ENCODE data around the gene CD9.

The CD9 gene

DNA sequence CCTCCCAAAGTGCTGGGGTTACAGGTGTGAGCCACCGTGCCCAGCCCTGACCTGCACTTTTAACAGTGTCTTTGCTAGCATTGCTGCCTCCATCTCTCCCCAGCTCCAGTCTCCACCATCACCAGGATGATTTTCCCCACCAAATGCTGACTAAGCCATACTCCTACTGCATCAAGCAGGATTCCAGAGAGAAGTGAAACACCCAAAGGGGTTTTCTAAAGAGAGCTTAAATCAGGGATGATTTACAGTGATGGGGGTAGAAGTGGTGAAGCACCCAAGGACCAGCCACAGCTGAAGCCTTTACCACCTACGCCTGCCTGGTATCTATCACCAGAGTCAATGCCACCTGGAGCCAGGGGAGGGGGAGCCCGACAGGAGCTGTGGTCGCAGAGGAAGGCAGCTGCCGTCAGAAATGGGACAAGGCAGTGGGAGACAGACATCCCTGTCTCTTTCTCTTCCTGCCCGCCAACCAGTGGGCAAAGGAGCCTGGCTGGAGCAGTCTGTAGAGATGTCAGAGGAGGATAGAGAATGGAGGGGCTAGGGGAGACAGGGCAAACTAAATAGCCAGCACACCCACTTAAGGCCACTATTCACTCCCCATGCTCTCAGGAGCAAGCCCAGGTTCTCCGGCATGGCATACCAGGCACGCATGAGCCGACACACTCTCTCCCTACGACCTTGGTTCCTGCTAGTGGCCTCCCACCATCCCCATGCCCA, 22.4 kb upstream of the CD9 start:
- ChIA-PET POLR2A (no interaction called here), CTCF (no interaction called here)
- TF ChIP-seq L3MBTL2 (conservative IDR thresholded peaks at IDR 0.05) (no peak), FOXA1 (IDR thresholded peaks at IDR 0.05) (no peak), ELF4 (IDR thresholded peaks at IDR 0.05) (no peak), ARNT (IDR thresholded peaks at IDR 0.05) (no peak), LEF1 (IDR thresholded peaks at IDR 0.05; ENCODE audit: borderline replicate concordance) (no peak), FOXK2 (IDR thresholded peaks at IDR 0.05) (no peak), TARDBP (IDR thresholded peaks at IDR 0.05) (no peak), ZNF384 (IDR thresholded peaks at IDR 0.05) (no peak)
- TF ChIP-seq, protein P1, sequence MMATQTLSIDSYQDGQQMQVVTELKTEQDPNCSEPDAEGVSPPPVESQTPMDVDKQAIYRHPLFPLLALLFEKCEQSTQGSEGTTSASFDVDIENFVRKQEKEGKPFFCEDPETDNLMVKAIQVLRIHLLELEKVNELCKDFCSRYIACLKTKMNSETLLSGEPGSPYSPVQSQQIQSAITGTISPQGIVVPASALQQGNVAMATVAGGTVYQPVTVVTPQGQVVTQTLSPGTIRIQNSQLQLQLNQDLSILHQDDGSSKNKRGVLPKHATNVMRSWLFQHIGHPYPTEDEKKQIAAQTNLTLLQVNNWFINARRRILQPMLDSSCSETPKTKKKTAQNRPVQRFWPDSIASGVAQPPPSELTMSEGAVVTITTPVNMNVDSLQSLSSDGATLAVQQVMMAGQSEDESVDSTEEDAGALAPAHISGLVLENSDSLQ (IDR thresholded peaks at IDR 0.05) = no peak
- no peak for DNase-seq (ENCODE audit: extremely low spot score)

DNA sequence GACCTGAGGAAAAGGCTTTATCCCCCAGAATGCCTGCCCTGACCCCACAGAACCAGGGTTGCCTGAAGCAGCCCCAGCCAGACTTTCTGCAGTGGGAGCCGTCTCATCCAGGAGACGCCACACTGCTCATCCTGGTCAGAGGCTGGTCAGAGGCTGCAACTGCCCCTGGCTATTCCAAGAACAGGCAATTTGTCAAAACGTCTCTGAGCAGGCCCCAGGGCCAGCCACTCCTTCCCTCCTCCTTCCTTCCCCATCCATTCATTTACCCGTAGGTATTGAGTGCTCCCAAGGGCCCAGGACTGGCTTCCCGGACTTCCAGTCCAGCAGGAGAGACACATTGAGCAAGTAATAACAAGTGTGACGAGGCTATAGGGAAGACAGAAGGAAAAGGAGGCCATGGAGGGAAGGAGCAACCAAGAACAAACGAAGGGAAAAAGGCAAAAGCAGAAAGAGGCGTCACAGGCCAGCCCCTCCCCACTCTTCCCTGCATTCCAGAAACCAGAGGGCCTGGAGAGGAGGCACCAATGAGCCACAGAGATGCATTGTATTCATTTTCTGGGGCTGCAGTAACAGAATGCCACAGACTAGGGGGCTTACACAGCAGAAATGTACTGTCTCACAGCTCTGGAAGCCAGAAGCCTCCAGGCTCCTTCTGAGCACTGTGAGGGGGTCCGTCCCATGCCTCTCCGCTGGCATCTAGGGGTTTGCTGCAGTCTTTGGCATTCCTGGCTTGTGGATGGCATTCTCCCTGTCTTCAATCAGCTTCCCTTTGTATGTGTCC, 21.0 kb upstream of the CD9 start:
- no peak for DNase-seq (ENCODE audit: extremely low spot score)
- ChIA-PET POLR2A (no interaction called here), CTCF (interaction anchor here (0.5 kb wide), 1 partner anchor 108 kb away, joined by 3 read pairs; no protein-coding TSS in a partner anchor)
- TF ChIP-seq FOXK2 (IDR thresholded peaks at IDR 0.05) (no peak), FOXM1 (IDR thresholded peaks at IDR 0.05; ENCODE audit: borderline replicate concordance) (no peak), FOXA1 (IDR thresholded peaks at IDR 0.05) (no peak), BHLHE40 (IDR thresholded peaks at IDR 0.05; ENCODE audit: borderline replicate concordance) (no peak)
- TF ChIP-seq, protein P1 (IDR thresholded peaks at IDR 0.05) = no peak

DNA sequence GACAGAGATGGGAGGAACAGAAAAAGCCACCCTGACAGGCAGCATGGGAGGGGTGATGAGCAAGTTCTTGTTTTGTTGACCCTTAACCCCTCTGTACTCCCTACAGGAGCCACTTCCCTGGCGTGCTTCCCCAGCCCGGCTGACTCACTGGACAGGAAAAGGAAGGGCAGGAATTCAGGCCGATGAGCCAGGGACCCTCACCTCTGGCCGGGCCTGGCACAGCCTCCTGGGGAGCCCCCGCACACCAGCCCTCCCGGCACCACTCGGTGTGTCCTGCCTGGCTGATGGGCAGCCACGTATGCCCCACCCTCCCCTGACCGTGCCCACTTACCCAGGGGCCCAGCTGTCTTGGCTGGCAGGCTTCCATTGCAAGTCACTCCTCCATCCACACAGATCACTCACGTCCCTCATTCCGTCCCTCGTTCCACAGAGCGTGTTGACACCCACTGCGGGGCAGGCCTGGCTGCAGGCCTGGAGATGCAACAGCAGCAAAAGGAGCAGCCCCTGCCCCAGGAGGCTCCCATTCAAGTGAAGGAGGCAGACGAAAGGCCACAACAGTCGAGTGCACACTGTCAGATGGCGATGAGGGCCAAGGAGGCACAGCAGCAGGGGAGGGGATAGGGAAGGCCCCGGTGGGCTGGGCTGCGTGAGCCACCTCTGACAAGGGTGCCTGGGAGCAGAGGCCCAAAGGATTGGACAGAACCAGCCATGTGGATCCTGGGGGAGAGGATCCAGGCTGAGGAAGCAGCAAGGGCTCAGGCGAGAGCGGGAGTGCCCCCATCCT, 19.7 kb upstream of the CD9 start:
- CTCF ChIA-PET = no interaction called here
- POLR2A ChIA-PET = no interaction called here
- no peak for DNase-seq (ENCODE audit: extremely low spot score)
- no peak for TF ChIP-seq CTBP1 (IDR thresholded peaks at IDR 0.05; ENCODE audit: borderline replicate concordance)
- TF ChIP-seq ARNT (IDR thresholded peaks at IDR 0.05) = no peak
- no peak for TF ChIP-seq LEF1 (IDR thresholded peaks at IDR 0.05; ENCODE audit: borderline replicate concordance)
- no peak for TF ChIP-seq FOXM1 (IDR thresholded peaks at IDR 0.05; ENCODE audit: borderline replicate concordance)
- no peak for TF ChIP-seq SUZ12 (IDR thresholded peaks at IDR 0.05)
- no peak for TF ChIP-seq FOXK2 (IDR thresholded peaks at IDR 0.05)
- no peak for TF ChIP-seq L3MBTL2 (conservative IDR thresholded peaks at IDR 0.05)
- TF ChIP-seq, protein P1 (IDR thresholded peaks at IDR 0.05) = no peak
- TF ChIP-seq TARDBP (IDR thresholded peaks at IDR 0.05) = no peak
- no peak for TF ChIP-seq SP1 (IDR thresholded peaks at IDR 0.05)
- no peak for TF ChIP-seq HDGF (IDR thresholded peaks at IDR 0.05; ENCODE audit: borderline replicate concordance)
- no peak for TF ChIP-seq FOXA1 (IDR thresholded peaks at IDR 0.05)
- no peak for TF ChIP-seq NFRKB (IDR thresholded peaks at IDR 0.05)
- no peak for TF ChIP-seq BHLHE40 (IDR thresholded peaks at IDR 0.05; ENCODE audit: borderline replicate concordance)
- TF ChIP-seq ZNF384 (IDR thresholded peaks at IDR 0.05) = no peak
- TF ChIP-seq ELF4 (IDR thresholded peaks at IDR 0.05) = no peak

DNA sequence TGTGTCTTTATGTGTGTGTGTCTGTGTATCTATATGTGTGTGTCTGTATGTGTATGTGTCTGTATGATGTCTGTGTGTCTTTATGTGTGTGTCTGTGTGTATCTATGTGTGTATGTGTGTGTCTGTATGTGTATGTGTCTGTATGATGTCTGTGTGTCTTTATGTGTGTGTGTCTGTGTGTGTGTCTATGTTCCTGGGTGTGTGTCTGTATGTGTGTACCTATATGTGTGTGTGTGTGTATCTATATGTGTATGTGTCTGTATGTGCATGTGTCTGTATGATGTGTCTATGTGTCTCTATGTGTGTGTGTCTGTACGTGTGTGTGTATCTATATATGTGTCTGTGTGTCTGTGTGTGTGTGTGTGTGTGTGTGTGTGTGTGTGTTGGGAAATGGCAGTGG, 19.0 kb upstream of the CD9 start:
- ChIA-PET CTCF (interaction anchor here (1.2 kb wide), 1 partner anchor 15 kb away, joined by 5 read pairs; no protein-coding TSS in a partner anchor), POLR2A (no interaction called here)
- DNase-seq (ENCODE audit: extremely low spot score) = no peak
- TF ChIP-seq HDGF (IDR thresholded peaks at IDR 0.05; ENCODE audit: borderline replicate concordance) (no peak), SUZ12 (IDR thresholded peaks at IDR 0.05) (no peak)
- TF ChIP-seq, protein P1 (IDR thresholded peaks at IDR 0.05) = no peak

DNA sequence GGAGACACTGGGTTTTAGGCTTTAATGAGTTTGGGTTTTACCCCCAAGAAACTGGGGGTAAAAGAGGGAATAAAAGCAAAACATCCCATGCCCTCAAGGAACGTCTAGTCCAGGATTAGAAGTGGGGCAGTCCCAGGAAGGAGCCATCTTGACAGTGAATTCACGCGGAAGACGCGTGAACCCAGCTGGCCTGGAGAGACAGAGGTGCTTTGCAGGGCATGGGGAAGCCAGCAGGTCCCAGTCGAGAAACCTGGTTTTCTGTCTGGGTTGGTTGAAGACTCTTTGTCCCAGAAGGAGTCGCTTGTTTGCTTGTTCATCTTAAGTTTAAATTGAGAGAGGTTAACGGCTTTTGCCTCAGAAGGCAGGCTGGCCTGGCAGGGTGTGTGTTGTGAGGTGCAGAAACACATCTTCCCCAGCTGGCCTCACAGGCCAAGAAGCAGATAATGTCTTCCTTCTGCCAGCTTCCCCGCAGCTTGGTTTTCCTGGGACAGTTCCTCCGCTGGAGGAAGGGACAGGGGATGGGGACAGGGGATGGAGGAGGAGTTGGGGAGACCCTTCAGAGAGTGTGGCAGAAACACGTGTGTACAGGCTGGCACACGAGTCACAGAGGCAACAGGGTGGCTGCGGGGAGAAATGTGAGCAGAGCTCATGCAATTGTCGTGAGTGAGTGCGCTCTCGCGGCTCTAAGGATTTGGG, 18.5 kb upstream of the CD9 start:
- POLR2A ChIA-PET = no interaction called here
- no peak for DNase-seq (ENCODE audit: extremely low spot score)
- TF ChIP-seq BHLHE40 (IDR thresholded peaks at IDR 0.05; ENCODE audit: borderline replicate concordance) (no peak), NFRKB (IDR thresholded peaks at IDR 0.05) (no peak), SP1 (IDR thresholded peaks at IDR 0.05) (no peak), CTBP1 (IDR thresholded peaks at IDR 0.05; ENCODE audit: borderline replicate concordance) (no peak)
- CTCF ChIA-PET = interaction anchor here (1.2 kb wide), 1 partner anchor 14 kb away, joined by 5 read pairs; no protein-coding TSS in a partner anchor

Measured in HEK293T (cell line).